ENCODE measurements around the gene MAP4K3.

MAP4K3 gene

DNA sequence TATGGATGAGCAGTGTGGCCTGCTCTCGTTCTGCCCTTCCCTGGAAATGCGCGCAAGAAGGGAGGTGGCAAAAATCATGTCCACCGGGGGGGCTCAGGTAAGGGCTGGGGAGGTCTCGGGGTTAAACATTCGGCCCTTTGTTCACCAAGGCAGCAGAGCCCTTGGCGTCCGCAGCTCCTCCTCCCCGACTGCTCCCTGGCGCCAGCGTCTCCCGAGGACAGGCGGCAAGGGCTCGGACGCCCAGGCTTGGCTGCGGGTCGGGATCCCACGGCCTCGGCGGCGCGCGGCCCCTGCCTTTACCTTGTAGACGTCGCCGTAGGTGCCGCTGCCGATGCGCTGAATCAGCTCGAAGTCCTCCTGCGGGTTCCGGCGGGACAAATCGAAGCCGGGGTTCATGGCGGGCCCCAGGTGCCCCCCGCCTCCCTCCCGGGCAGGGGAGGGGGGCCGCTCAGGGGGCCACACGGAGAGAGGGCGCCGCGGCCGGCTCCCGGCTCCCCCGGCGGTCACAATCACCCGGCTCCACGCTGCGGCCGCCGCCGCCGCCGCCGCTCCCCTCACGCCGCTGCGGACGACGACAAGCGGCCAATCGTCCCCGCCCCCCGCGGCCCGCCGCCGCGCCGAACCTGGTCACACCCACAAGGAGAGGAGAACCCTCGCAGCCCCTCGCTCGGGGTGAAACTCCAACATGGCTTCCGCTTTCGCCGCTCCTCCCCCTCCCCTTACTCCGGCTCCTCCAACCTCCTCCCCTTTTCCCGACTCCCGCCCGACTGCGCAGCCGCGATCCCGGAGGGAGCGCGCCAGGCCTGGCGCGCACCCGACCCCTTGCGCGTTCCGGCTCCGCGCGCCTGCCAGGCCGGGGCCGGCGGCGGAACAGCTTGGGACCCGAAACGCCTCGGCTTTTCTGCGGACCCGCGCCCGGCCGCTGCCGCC is at the start of gene MAP4K3:
TSS of gene MAP4K3 (minus strand) at position 694 of the 930 bp plus-strand sequence. CDS start at position 396, 298 bp downstream.
- DNase-seq (ENCODE audit: low read depth in 2 of 2) = peak; percentile 63 to 77

DNA sequence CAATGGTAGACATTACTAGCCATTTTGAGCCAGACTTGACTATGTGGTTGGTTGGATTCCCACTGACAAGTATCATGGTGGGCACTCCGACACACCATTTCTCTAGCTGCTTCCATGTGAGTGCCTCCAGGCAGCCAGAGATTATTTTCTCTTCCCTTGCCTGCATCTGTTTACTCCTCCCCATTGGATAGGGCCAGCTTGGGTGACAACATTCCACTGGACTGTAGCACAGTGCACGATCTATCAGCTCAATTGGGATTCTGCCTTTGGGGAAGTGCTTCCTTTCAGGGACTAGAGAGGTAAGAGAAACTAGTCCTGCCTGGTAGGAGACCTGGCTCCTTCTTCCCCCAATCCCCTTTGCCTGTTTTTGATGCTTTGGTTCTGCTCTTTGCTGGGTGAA is 49.0 kb upstream of the MAP4K3 start:
- no peak for DNase-seq (ENCODE audit: low read depth in 2 of 2)

DNA sequence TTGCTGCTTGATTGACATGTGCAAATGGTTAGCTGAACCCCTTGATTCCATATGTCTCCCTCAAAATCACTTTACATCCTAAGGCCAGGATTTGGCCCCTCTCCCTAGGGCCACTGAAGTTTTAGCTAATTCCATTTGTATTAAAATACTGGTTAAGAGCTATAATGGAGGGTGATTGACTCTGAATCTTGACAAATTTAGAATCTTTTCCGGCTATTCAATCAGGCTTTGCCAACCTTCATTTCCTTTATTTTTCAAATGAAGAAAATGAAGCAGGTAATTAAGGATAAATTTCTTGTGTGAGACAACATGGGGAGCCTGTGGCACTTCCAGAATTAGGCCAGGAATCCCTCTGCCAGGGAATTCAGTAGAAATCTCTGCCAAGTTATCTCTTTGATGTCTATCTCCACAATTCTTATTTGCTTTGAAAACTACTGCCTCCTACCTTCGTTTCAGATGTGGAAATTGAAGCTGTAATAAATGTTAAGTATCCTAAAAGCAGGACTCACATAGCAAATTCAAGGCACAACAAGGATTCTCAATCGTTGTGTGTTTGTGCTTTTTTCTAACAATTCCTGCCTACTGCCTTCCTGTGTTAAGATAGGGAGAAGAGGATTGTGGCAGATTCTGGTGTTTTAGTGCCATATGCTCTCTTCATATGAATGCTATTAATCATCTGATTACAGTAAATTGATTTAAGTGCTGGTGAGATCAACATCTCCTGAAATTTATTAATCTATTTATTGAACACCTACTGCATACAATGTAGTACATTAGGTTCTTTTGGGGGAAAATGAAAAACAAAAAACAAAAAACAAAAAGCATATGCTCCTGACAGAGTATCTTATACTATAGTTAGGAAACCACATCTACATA is 47.8 kb upstream of the MAP4K3 start:
- DNase-seq (ENCODE audit: low read depth in 2 of 2) = no peak

DNA sequence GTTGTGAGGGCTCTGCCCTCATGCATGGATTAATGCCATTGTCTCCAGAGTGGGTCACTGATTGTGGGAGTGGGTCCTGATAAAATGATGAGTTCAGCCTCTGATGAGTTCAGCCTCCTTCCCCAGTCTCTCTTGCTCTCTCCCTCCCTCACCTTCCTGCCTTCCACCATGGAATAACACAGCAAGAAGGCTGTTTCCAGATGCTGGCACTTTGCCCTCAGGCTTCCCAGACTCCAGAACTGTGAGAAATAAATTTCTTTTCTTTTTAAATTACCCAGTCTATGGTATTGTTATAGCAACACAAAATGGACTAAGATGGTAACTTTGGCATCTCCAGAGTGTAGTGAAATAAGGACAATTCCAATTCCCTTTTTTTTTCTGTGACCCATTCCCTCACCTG is 47.1 kb upstream of the MAP4K3 start:
- DNase-seq (ENCODE audit: low read depth in 2 of 2) = no peak

DNA sequence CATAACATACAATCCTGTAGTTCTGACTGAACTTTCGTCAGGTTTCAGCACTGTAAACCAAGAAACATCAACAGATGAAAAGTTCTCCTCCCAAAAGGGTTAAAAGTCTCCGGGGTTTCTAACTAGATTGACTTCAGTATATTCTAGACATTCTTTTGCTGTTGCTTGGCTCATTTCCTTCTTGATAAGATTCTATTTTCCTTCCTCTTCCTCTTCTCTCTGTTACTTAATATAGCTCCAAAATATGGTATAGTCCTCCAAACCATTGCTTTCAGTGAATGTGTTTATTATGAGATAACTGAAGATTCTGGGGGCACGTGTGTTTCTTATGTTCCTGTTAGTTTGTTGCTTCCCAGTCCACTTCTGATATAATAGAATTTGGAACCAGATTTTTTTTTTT is 46.4 kb upstream of the MAP4K3 start:
- no peak for DNase-seq (ENCODE audit: low read depth in 2 of 2)

DNA sequence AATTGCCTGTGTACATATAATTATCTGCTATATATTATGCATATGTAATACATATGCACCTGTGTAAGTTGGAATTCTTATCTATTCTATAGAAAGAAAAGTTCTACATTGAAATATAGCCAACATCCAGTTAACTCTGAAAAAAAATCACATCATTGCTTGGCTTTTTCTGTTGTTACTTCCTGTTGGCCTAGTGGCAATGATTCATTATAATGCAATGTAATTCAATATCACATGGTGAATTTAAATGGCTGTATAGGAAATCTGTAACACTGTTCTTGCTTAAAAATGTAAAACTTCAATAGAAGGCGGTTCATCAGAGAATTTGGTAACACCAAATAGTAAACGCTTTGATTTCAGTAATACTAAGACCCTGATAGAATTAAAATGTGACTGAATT is 44.5 kb upstream of the MAP4K3 start:
- DNase-seq (ENCODE audit: low read depth in 2 of 2) = no peak

DNA sequence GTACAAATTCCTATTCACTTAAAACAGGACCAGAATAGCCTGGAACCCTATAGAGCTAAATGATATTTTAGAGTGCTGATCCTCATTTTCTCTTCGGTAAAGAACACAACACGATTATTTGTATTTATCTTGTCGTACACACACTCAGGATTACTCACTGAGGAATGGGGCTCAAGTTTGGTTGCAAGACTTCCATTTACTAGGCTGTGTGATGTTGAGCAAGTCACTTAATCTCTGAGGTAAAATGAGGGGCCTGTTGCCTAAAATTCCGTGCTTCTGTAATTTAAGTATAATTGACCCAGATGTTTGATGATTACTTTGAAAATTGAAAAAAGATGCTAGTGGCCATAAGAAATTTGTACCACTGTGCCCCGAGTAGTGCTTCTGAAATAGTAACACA is 42.6 kb upstream of the MAP4K3 start:
- DNase-seq (ENCODE audit: low read depth in 2 of 2) = no peak

DNA sequence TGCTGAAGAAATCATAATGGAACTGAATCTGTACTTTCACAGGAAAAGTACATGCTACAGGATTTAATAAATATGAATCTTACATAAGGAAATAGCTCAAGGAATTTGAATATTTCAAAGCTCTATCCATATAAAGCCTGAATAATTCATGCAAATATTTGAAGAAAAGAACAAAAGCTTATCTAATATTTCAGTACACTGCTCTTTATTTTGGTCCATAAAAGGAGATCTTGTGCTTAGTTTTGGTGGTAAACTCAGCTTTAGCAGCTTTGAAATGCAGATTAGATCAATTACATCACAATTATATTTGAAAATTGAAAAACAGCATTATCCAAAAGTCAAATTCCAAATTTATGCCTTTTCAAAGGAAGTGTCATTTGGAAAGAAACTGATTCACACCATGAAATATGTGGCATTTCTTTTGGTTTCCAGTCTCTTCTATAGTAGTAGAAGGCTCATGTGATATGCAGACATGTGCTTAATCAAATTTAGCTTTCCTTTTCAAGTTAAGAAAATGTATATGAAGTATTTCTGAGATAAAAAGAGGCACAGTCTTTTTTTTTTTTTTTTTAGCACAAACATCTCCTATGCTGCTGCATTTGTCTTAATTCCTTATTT is 42.1 kb upstream of the MAP4K3 start:
- no peak for DNase-seq (ENCODE audit: low read depth in 2 of 2)

DNA sequence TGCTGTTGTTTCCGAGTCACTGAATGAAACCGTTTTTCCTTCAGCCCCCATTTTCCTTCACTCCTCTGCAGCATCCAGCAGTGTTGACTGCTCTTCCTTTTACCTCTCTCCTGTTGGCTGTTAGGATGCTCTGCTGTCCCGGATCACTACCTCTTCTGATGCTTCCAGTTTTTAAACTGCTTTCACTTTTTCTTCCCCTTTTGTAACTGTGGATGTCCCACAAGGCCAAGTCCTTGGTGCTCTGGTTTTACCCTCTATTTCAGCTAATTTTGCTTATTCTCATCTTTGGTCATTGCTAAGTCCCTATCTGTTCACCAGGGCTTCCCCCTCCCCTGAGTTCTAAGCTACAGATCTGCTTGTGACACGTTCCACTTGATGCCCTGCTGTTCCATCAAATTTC is 39.4 kb upstream of the MAP4K3 start:
- no peak for DNase-seq (ENCODE audit: low read depth in 2 of 2)

DNA sequence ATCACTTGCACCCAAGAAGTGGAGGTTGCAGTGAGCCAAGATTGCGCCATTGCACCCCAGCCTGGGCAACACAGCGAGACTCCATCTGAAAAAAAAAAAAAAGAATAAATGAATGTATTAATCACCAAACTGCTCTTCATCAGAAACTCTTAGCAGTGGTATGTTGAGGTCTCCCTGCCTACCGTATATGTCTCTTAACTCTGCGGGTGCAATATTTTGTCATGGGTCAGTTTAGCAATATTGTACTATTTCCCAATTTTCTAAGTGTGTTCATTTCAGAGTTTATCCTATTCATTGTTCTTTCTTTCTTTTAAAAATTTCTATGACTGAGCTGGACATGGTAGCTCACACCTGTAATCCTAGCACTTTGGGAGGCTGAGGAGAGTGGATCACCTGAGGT is 37.9 kb upstream of the MAP4K3 start:
- DNase-seq (ENCODE audit: low read depth in 2 of 2) = no peak

DNA sequence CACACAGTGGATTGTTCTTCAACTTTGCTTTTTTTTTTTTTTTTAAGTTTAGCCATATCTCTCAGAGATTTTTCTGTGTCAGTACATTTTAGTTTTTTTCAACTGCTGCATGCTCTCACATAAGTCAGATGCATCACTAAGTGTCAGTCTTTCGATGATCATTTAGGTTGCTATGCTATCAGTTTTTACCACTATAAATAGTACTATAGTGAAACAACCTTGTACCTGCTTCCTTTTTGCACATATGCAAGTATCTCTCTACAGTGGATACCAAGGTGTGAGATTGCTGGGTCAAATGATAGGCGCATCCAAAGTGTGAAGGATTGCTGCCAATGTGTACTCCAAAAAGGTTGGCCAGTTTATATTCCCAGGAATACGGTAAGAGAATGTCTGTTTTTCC is 33.5 kb upstream of the MAP4K3 start:
- DNase-seq (ENCODE audit: low read depth in 2 of 2) = no peak

DNA sequence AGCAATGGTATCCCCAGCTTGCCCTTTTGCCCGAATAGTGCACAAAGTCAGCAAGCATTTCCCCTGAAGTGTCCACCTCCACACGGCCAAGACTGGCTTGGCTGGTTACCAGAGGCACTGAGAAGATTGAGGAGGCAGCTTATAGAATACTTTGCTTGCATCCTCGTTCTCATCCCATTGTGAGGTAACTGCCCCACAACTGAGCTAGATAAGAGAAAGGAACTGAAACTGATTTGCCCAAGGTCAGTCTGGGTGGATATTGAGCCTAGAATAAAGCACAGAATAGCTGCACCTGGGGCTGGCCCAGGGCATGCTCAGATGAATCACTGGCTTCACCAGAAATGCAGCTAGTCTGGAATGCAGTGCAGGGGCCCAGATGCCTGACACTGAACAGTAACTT is 32.7 kb upstream of the MAP4K3 start:
- no peak for DNase-seq (ENCODE audit: low read depth in 2 of 2)

DNA sequence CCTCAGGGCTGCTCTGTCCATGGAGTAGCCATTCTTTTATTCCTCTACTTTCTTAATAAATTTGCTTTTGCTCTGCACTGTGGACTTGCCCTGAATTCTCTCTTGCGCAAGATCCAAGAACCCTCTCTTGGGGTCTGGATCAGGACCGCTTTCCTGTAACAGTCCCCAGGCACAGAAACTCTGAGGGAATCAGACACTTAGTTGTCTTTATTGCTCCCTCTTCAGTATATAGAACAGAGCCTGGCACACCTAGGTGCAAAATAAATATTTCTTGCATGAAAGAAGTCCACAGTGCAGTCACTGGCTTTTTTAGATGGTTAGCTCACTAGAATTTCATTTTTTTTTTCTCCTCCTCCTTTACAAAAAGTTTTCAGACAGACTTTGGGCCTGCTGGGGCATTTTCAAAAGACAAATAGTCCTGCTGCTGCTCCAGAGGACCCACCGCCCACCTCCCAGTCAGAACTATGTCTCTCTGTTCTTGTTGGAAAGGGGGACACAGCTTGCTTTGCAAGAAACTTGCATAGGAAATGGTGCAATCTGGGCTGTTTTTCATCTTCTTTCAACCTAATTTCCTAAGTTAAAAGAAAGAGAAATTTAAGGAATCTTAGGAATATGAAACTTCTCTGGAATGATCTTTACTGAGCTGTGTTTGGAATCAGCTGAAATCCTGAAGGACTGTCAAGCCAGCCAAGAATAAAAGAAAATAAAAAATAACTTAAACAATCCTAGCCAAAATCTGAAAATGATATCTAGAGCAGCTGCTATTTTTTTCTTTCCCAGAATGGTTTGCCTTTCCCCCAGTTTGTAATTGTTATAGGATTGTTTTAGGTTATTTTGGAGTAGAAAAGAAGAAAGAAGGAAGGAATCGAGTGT is 31.7 kb upstream of the MAP4K3 start:
- no peak for DNase-seq (ENCODE audit: low read depth in 2 of 2)

DNA sequence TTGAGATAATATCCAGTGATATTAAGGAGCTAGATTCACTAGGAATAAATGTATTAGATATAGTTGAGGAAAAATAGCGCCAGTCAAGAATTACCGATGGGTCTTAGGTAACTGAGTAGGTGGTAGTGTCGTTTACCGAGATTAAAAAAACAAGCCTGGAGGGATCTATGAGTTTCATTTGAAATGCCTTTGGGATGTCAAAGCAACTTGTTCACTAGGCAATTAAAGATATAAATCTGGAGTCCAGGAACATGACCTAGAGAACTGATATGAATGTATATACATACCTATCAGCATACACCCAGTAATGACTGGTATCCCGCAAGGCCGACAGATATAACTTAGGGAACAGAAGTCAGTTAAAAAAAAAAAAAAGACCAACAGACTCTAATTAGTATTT is 29.2 kb upstream of the MAP4K3 start:
- DNase-seq (ENCODE audit: low read depth in 2 of 2) = no peak

DNA sequence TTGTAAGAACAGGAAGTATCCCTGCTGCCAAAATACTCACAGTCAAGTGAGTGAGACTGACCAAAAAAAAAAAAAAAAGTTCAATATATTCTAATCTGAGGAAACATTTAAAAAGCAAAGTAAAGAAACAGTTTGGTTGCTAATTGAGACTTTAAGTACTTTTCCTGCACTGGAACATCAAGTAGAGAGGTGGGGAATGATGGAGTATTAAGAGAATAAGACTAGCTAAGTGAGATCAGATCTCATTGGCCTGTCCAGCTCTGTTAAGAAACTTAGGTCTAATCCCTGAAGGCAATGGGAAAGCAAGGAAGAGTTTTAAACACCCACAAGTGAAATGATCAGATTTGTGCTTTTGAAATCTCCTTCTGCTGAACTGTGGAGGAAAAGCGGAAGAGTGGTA is 27.8 kb upstream of the MAP4K3 start:
- DNase-seq (ENCODE audit: low read depth in 2 of 2) = no peak

DNA sequence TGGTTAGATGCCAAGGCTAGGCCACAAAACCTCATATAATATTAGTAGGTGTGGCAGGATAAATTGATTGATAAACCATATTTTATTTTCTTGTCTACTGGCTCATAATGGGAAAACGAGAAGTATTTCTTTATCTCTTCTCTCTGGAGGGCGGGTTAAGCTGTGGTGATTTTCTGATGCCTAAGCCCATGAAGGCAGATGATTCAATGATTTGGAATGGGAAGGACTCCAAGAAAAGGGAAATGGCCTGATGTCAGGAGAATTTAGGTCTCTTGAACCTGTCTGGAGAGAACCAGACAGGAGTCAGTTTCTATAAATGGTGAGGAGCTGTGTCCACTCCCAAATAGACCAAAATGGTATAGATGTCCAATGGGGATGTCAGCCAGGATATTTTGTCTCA is 18.7 kb upstream of the MAP4K3 start:
- DNase-seq (ENCODE audit: low read depth in 2 of 2) = no peak

DNA sequence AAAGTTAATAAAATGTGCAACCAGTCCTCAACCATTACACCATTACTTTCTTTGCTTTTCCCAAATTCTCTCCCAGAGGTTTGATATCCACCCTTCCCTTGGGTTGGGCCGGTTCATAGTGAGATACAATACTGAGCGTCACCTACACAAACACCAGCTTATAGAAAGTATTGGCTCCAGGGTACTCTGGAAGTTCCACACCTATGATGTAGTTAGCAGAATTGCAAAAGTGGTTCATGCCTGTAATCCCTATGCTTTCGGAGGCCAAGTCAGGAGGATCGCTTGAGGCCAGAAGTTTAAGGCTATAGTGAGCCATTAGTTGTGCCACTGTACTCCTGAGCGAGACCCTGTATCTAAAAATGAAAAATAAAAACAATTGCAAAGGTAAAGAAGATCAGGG is 15.3 kb upstream of the MAP4K3 start:
- DNase-seq (ENCODE audit: low read depth in 2 of 2) = no peak

DNA sequence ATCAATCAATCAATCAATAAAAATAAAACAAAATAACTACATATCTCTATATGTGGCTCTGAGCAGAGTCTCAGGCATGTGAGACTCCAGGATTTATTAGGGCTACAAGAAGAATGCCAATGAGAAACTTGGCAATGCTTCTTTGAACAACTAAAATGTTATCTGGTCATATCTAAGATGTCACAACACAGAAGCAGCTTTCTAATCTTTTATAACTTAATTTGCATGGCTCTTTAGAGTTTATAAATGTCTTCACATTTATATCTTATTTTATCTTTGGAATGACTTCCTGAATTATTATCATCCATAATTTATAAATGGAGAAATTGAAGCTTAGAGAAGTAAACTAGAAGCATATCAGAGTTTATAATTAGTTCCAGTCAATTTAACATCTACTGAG is 14.9 kb upstream of the MAP4K3 start:
- DNase-seq (ENCODE audit: low read depth in 2 of 2) = no peak

DNA sequence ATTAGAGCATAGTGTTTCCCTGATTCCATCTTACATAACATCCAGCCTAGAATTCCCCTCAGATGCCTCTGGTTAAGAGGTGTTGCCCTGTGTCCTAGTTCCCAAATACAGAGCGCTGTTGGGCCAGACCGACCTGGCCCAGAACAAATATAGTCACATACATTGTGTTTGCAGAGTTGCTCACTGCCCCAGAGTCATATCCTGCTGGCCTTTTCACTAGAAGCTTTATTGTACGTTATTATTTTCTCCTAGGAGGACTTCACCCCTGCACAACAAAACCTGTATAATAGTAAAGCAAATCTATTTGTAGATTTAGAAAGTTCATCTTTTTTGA is 11.1 kb upstream of the MAP4K3 start:
- no peak for DNase-seq (ENCODE audit: low read depth in 2 of 2)

DNA sequence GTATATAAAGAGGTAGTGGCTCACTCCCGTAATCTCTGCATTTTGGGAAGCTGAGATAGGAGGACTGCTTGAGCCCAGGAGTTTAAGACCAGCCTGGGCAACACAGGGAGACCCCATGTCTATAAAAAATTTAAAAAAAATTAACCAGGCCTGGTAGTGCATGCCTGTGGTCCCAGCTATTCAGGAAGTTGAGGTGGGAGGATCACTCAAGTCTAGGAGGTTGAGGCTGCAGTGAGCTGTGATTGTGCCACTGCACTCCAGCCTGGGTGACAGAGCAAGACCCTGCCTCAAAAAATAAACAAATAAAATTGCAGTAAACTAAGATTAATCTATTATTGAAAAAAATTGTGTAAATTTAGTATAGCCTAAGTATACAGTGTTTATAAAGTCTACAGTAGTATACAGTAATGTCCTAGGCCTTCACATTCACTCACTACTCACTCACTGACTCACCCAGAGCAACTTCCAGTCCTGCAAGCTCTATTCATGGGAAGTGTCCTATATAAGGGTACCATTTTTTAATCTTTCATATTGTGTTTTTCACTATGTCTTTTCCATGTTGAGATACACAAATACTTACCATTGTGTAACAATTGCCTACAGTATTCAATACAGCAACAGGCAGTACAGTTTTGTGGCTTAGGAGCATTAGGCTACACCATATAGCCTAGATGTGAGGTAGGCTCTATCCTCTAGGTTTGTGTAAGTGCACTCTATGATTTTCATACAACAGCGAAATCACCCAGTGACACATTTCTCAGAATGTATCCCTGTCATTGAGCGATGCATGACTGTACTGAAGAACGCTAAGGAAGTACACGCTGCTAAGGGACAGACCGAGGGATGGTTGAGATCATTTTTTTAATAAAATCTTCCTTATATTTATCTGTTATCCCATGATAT is 10.4 kb upstream of the MAP4K3 start:
- DNase-seq (ENCODE audit: low read depth in 2 of 2) = no peak

DNA sequence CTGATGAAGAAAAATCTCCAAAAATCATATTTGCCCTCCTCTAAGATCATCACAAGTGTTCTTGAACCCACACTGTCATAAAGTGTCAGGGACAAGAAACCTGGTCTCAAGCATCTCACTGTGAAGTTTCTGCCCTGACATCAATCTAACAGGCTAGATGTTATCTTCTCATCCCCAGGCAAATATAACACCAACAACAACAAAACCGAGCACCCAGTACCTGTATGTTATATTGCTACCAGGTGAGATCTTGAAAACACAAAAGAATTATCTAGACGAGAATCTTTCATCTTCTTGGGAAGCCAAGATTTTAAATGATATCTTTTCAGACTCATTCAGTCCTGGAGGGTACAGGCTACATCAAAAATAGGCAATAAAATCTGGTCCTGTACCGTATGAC is 8.8 kb upstream of the MAP4K3 start:
- DNase-seq (ENCODE audit: low read depth in 2 of 2) = no peak

Data from activated CD4-positive, alpha-beta T cell treated with anti-CD3 and anti-CD28 coated beads for 24 hours (primary cell).